Smooth muscle cell (in vitro differentiated cells): ENCODE data around the gene PCP2. TPM values are rescaled to one million over a fixed set of nuclear protein-coding genes. Genes with fewer than 3 reads are reported as not detected.

Experiments
- DNase-seq: peaks from one replicate; lab custom pipeline; 2025; ENCODE audit not compliant: unreplicated experiment; lab: John Stamatoyannopoulos, UW
- H2AFZ ChIP-seq: fragments of 200-600 bp; sonication (generic); 2 replicates; pipeline ENCODE4 v1.6.0; 2016; ENCODE audit warnings: antibody characterized with exemption, low read depth, mild to moderate bottlenecking
- H3F3A ChIP-seq: fragments of 200-600 bp; sonication (generic); 2 replicates; pipeline ENCODE4 v1.6.0; 2017; ENCODE audit warnings: antibody characterized with exemption, low read depth
- H3K27ac ChIP-seq: fragments of 200-600 bp; sonication (generic); 2 replicates; pipeline ENCODE4 v1.5.1; 2016; ENCODE audit warnings: low read depth, mild to moderate bottlenecking
- H3K27me3 ChIP-seq: fragments of 200-600 bp; sonication (generic); 2 replicates; pipeline ENCODE4 v1.6.1; 2016; ENCODE audit warnings: low read depth, mild to moderate bottlenecking
- H3K36me3 ChIP-seq: fragments of 200-600 bp; sonication (generic); 2 replicates; pipeline ENCODE4 v1.5.1; 2016; ENCODE audit warnings: low read depth
- H3K4me1 ChIP-seq: fragments of 200-600 bp; sonication (generic); 2 replicates; pipeline ENCODE4 v1.5.1; 2016; ENCODE audit warnings: low read depth
- H3K4me2 ChIP-seq: fragments of 200-600 bp; sonication (generic); 2 replicates; pipeline ENCODE4 v1.6.0; 2016; ENCODE audit warnings: mild to moderate bottlenecking
- H3K4me3 ChIP-seq: fragments of 200-600 bp; sonication (generic); 2 replicates; pipeline ENCODE4 v1.5.1; 2016; ENCODE audit warnings: mild to moderate bottlenecking
- H3K79me2 ChIP-seq: fragments of 200-600 bp; sonication (generic); 2 replicates; pipeline ENCODE4 v1.6.0; 2016; ENCODE audit warnings: low read depth, mild to moderate bottlenecking
- H3K9ac ChIP-seq: fragments of 200-600 bp; sonication (generic); 2 replicates; pipeline ENCODE4 v1.6.0; 2016; ENCODE audit warnings: low read depth
- H3K9me3 ChIP-seq: fragments of 200-600 bp; sonication (generic); replicated peaks from 2 replicates; pipeline ENCODE4 v1.5.1; 2016; ENCODE audit warnings: low read depth
- H4K20me1 ChIP-seq: fragments of 200-600 bp; sonication (generic); 2 replicates; pipeline ENCODE4 v1.6.0; 2016; ENCODE audit warnings: low read depth
- CTCF ChIP-seq: fragments of 200-600 bp; sonication (generic); IDR thresholded peaks from 2 replicates; pipeline ENCODE4 v1.5.1; 2017; ENCODE audit warnings: borderline replicate concordance, mild to moderate bottlenecking, antibody characterized with exemption; ENCODE audit not compliant: insufficient read depth, poor library complexity, severe bottlenecking
- WGBS: methylation state at CpG from one replicate; pipeline ENCODE4 v1.1.7; 2016; ENCODE audit warnings: low lambda C conversion rate; 5-methylcytosine and 5-hydroxymethylcytosine counted together
- polyA plus RNA-seq: library from polyadenylated mRNA; unstranded; fragments of >200 nt; fragmentation: Nextera tagmentation; extraction: Ambion mirVana; gene quantifications from 2 replicates; pipeline ENCODE4 v1.2.1, GENCODE V29; 2016
- total RNA-seq: library from RNA; depleted of rRNA; stranded (reverse); fragments of >200 nt; gene quantifications from 2 replicates; pipeline ENCODE4 v1.2.3, GENCODE V29; 2014

PCP2 gene
- total and polyA plus RNA-seq, 2 experiments from 2014 or later = 0.35 TPM; not detected in 1

- H3K9me3 ChIP-seq = no peaks in the 10 kb centered on the region
- TF ChIP-seq CTCF = no peak
- H3K4me3 ChIP-seq = no peak overlapping the region
- no peaks in the 10 kb centered on the region for H4K20me1 ChIP-seq
- H3K9ac ChIP-seq = no peak overlapping the region
- H3K36me3 ChIP-seq = no peaks in the 10 kb centered on the region
- H3K79me2 ChIP-seq = no peaks in the 10 kb centered on the region
- 94% methylated on average over 36 of the region's 59 CpGs for WGBS
- H3F3A ChIP-seq = no peaks in the 10 kb centered on the region
- no peak overlapping the region for H3K27ac ChIP-seq
- H3K4me2 ChIP-seq = no peak overlapping the region
- DNase-seq = no peak
- no peaks in the 10 kb centered on the region for H3K27me3 ChIP-seq
- no peak overlapping the region for H2AFZ ChIP-seq
- H3K4me1 ChIP-seq = no peaks in the 10 kb centered on the region
These were observed 18.4 kb downstream of the PCP2 start for GRCh38 chr19:7614859-7615741.

GRCh38 chr19:7612282-7613274 lies 20.9 kb downstream of the PCP2 start:
- DNase-seq = no peak
- Histone ChIP-seq H3K4me3 (no peak overlapping the region), H3K4me1 (no peaks in the 10 kb centered on the region), H3K27me3 (no peaks in the 10 kb centered on the region), H3F3A (no peaks in the 10 kb centered on the region), H3K4me2 (no peak overlapping the region), H3K27ac (no peak overlapping the region), H2AFZ (no peak overlapping the region), H3K9ac (no peak overlapping the region), H3K36me3 (no peaks in the 10 kb centered on the region), H3K9me3 (no peaks in the 10 kb centered on the region), H4K20me1 (no peaks in the 10 kb centered on the region), H3K79me2 (no peaks in the 10 kb centered on the region)
- 94% methylated on average over 48 of the region's 81 CpGs for WGBS
- no peak for TF ChIP-seq CTCF

- H2AFZ ChIP-seq = no peak overlapping the region
- no peaks in the 10 kb centered on the region for H4K20me1 ChIP-seq
- H3K4me2 ChIP-seq = no peak overlapping the region
- H3K79me2 ChIP-seq = no peaks in the 10 kb centered on the region
- no peaks in the 10 kb centered on the region for H3F3A ChIP-seq
- no peak overlapping the region for H3K27ac ChIP-seq
- no peak overlapping the region for H3K4me3 ChIP-seq
- WGBS = 94% methylated on average over 19 of the region's 41 CpGs
- H3K27me3 ChIP-seq = no peaks in the 10 kb centered on the region
- TF ChIP-seq CTCF = no peak
- H3K4me1 ChIP-seq = no peaks in the 10 kb centered on the region
- H3K9ac ChIP-seq = no peak overlapping the region
- no peaks in the 10 kb centered on the region for H3K9me3 ChIP-seq
- no peak for DNase-seq
- no peaks in the 10 kb centered on the region for H3K36me3 ChIP-seq
These were observed 21.8 kb downstream of the PCP2 start for GRCh38 chr19:7611541-7612279.
